HEK293 (cell line): Measurements from ENCODE around the gene NSMCE1.

ENCODE experiments used
- BCL11A ChIP-seq: fragments of 450-650 bp; formaldehyde crosslinking; IDR thresholded peaks from 2 replicates; pipeline ENCODE4 v1.5.1; 2016; ENCODE audit warnings: low read depth, missing biosample characterization, missing genetic modification characterization
- CTCF ChIP-seq: fragments of 450-650 bp; formaldehyde crosslinking; IDR thresholded peaks from 2 replicates; pipeline ENCODE4 v1.5.1; 2016; ENCODE audit warnings: missing biosample characterization, missing genetic modification characterization
- RBAK ChIP-seq: fragments of 450-650 bp; formaldehyde crosslinking; IDR thresholded peaks from 2 replicates; pipeline ENCODE4 v1.5.1; 2016; ENCODE audit warnings: missing biosample characterization, missing genetic modification characterization
- REST ChIP-seq: fragments of 450-650 bp; formaldehyde crosslinking; IDR thresholded peaks from 2 replicates; pipeline ENCODE4 v1.5.1; 2016; ENCODE audit warnings: missing biosample characterization, missing genetic modification characterization
- ZBTB7A ChIP-seq: fragments of 450-650 bp; formaldehyde crosslinking; IDR thresholded peaks from 2 replicates; pipeline ENCODE4 v1.5.1; 2016; ENCODE audit warnings: low read depth, missing biosample characterization, missing genetic modification characterization
- ZNF140 ChIP-seq: fragments of 450-650 bp; formaldehyde crosslinking; IDR thresholded peaks from 2 replicates; pipeline ENCODE4 v1.5.1; 2016; ENCODE audit warnings: missing biosample characterization, missing genetic modification characterization
- ZNF221 ChIP-seq: fragments of 450-650 bp; formaldehyde crosslinking; IDR thresholded peaks from 2 replicates; pipeline ENCODE4 v1.5.1; 2017; ENCODE audit warnings: missing biosample characterization, missing genetic modification characterization, borderline replicate concordance
- ZNF560 ChIP-seq: fragments of 450-650 bp; formaldehyde crosslinking; IDR thresholded peaks from 2 replicates; pipeline ENCODE4 v1.5.1; 2017; ENCODE audit warnings: missing biosample characterization, missing genetic modification characterization, borderline replicate concordance
- ZNF776 ChIP-seq: fragments of 450-650 bp; formaldehyde crosslinking; IDR thresholded peaks from 2 replicates; pipeline ENCODE4 v1.5.0; 2017; ENCODE audit warnings: missing biosample characterization, missing genetic modification characterization, borderline replicate concordance
- TF ChIP-seq, protein P1 (sequence below): fragments of 450-650 bp; formaldehyde crosslinking; IDR thresholded peaks from 2 replicates; pipeline ENCODE4 v1.5.1; 2017; ENCODE audit warnings: missing biosample characterization, missing genetic modification characterization
- TF ChIP-seq, protein P2 (sequence below): fragments of 450-650 bp; formaldehyde crosslinking; optimal IDR thresholded peaks from 2 replicates; pipeline ENCODE3; 2016; ENCODE audit warnings: missing biosample characterization, mild to moderate bottlenecking, missing genetic modification characterization

DNA sequence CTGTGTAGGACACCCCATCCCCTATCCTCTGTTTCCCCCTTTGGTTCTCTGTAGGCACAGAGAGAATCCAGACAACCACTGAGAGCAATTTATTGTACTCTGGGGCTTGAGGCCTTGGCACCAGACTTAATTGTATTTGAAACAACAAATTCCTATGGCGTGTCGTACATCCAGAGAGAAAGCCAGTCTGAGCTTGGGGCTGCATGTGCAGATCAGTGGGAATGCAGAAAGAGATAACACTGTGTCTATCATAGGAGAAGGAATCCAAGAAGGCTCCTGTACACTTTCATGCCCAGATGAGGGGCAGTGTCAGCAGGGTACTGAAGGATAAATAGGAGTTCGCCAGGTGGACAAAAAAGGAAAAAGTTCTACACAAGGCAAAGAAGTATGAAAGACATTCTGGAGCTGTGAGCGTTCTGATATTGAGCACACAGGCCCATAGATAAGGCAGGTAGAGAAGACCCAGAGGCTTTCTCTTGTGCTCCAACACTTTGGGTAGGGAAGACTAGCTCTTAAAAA lies 23.2 kb upstream of the NSMCE1 start:
- TF ChIP-seq, protein P1, sequence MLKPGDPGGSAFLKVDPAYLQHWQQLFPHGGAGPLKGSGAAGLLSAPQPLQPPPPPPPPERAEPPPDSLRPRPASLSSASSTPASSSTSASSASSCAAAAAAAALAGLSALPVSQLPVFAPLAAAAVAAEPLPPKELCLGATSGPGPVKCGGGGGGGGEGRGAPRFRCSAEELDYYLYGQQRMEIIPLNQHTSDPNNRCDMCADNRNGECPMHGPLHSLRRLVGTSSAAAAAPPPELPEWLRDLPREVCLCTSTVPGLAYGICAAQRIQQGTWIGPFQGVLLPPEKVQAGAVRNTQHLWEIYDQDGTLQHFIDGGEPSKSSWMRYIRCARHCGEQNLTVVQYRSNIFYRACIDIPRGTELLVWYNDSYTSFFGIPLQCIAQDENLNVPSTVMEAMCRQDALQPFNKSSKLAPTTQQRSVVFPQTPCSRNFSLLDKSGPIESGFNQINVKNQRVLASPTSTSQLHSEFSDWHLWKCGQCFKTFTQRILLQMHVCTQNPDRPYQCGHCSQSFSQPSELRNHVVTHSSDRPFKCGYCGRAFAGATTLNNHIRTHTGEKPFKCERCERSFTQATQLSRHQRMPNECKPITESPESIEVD (tag by site-specific recombination), result no peak
- TF ChIP-seq CTCF (tag by site-specific recombination), result no peak
- no peak for TF ChIP-seq RBAK (tag by site-specific recombination)
- no peak for TF ChIP-seq ZNF140
- TF ChIP-seq, protein P2, sequence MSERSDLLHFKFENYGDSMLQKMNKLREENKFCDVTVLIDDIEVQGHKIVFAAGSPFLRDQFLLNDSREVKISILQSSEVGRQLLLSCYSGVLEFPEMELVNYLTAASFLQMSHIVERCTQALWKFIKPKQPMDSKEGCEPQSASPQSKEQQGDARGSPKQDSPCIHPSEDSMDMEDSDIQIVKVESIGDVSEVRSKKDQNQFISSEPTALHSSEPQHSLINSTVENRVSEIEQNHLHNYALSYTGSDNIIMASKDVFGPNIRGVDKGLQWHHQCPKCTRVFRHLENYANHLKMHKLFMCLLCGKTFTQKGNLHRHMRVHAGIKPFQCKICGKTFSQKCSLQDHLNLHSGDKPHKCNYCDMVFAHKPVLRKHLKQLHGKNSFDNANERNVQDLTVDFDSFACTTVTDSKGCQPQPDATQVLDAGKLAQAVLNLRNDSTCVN (tag by site-specific recombination), result no peak
- no peak for TF ChIP-seq REST (tag by site-specific recombination)
- no peak for TF ChIP-seq ZBTB7A
- TF ChIP-seq ZNF221 (tag by site-specific recombination), result no peak
- TF ChIP-seq ZNF776, result no peak
- no peak for TF ChIP-seq BCL11A (tag by site-specific recombination)
- no peak for TF ChIP-seq ZNF560 (tag by site-specific recombination)
